Ovary (tissue), 10 donors: Measurements from ENCODE around the gene BOLA1. TPM values are rescaled to one million over a fixed set of nuclear protein-coding genes. Genes with fewer than 3 reads are reported as not detected.
A peak's percentile ranks its signal among the peaks of the same experiment; 100 is the strongest.
"Not testable (repeated sequence)": the region's sequence is repeated elsewhere in the genome, so short reads cannot be mapped to it uniquely, and the experiment has no call there.

Experiments used
- DNase-seq, 5 donors: peaks; one replicate each; pipeline ENCODE4 v3.0.0-alpha.2; 2019 to 2020
- H3K27ac ChIP-seq, 2 donors: fragments of 200-600 bp; one replicate each; pipeline versions ENCODE4 v1.5.1 to v1.8.0; 2019 to 2022
- H3K27me3 ChIP-seq: fragments of 200-600 bp; one replicate; pipeline ENCODE4 v1.8.0; 2022
- H3K36me3 ChIP-seq: fragments of 200-600 bp; sonication (generic); one replicate; pipeline ENCODE4 v1.5.1; 2019
- H3K4me1 ChIP-seq: one replicate; pipeline ENCODE4 v1.8.1; 2013; ENCODE audit warnings: mild to moderate bottlenecking, moderate library complexity; ENCODE audit not compliant: insufficient read depth
- H3K4me3 ChIP-seq: fragments of 200-600 bp; sonication (generic); one replicate; pipeline ENCODE4 v1.5.1; 2017
- H3K9me3 ChIP-seq, 2 donors: fragments of 200-600 bp in 1 of 2; sonication (generic) in 1 of 2; one replicate each; pipeline versions ENCODE4 v1.5.1 to v1.8.1; 2013 to 2019; ENCODE audit warnings: mild to moderate bottlenecking in 1 of 2, moderate library complexity in 1 of 2
- CTCF ChIP-seq, 3 donors: fragments of 450-650 bp in 2 of 3; fragments of 200-600 bp in 1 of 3; IDR thresholded peaks; one replicate each; pipeline versions ENCODE4 v1.5.1 to v1.8.0; 2016 to 2022; ENCODE audit warnings: antibody characterized with exemption in 3 of 3, mild to moderate bottlenecking in 1 of 3
- EP300 ChIP-seq: sonication (generic); formaldehyde crosslinking; IDR thresholded peaks from one replicate; pipeline ENCODE4 v1.6.1; 2017; ENCODE audit warnings: antibody characterized with exemption
- POLR2A ChIP-seq: fragments of 450-650 bp; IDR thresholded peaks from one replicate; pipeline ENCODE4 v1.6.1; 2017; ENCODE audit warnings: antibody characterized with exemption, mild to moderate bottlenecking, moderate library complexity
- WGBS, 3 donors: extraction: QIAGEN DNeasy Blood & Tissue Kit in 1 of 3; methylation state at CpG; one replicate each; pipeline versions ENCODE4 v1.1.5 to v1.1.7; 2013 to 2017; 5-methylcytosine and 5-hydroxymethylcytosine counted together
- intact Hi-C, 4 donors: fragments of 100-400 bp; cut with DNase I; formaldehyde crosslinking; loops; one replicate each; pipeline versions ENCODE4 v1.11.0 to v1.15.1; 2022 to 2023
- long read RNA-seq, 3 donors: library from polyadenylated mRNA in 2 of 3; unstranded in 2 of 3; transcript quantifications; one replicate each; pipeline ENCODE4 v2.0.0 and lab custom pipeline, GENCODE V29; 2021 to 2026
- polyA plus RNA-seq, 2 donors: library from polyadenylated mRNA; stranded (reverse); fragments of 200-250 nt in 1 of 2; fragments of 350-450 nt in 1 of 2; fragmentation: Illumina TruSeq in 1 of 2; extraction: RNeasy Lipid Tissue Mini Kit (QIAGEN cat#74804) in 1 of 2; gene quantifications; one replicate each; pipeline ENCODE4 v1.2.3, GENCODE V29; 2013 to 2014
- total RNA-seq, 7 donors: library from RNA; depleted of rRNA in 2 of 7; stranded (reverse); fragments of >200 nt in 2 of 7; fragmentation: NEBNext Ultra II Directional in 3 of 7; extraction: Animal tissue kit (Norgen Biotek cat#: 25700) in 3 of 7; gene quantifications; one replicate each; pipeline versions ENCODE4 v1.1.0 to v1.2.4, GENCODE V29; 2016 to 2023
- donor health status: DM: no; HTN: no; CAD: no; lungs with moderate emphysema.
- donor health status: DM: no; HTN: no; CAD: no.
- donor health status: Bipolar disorder and iron deficiency.
- donor health status: DM: yes; HTN: yes; CAD: no.
- donor health status: DM: no; HTN: no; CAD: no.
- donor health status: DM: yes; HTN: yes; CAD: no.

BOLA1 gene
- total RNA-seq: 10 to 100 TPM; 11.6 to 36.5 (median 16.1) TPM
- 10 to 100 TPM; 13.6 to 30.1 TPM for polyA plus RNA-seq
- long read RNA-seq, donor 1, partial matches to known transcripts: 0 of 10 reads
- long read RNA-seq, donor 1, other reads (novel, unspliced or antisense): 4 of 10 reads
- long read RNA-seq, donor 2, transcript BOLA1-202 (2 exons, 859 nt): major isoform, 7 of 8 reads
- long read RNA-seq, donor 2, partial matches to known transcripts: 0 of 8 reads
- long read RNA-seq, donor 2, other reads (novel, unspliced or antisense): 0 of 8 reads
- long read RNA-seq, donor 3, transcript BOLA1-202 (2 exons, 859 nt): major isoform, 10 of 13 reads
- long read RNA-seq, donor 3, partial matches to known transcripts: 0 of 13 reads
- long read RNA-seq, donor 3, other reads (novel, unspliced or antisense): 3 of 13 reads

GRCh38 chr1:149899460-149900284, at the start of gene BOLA1:
Gene BOLA1 (plus strand): TSS chr1:149899568. CDS start chr1:149900060, 492 bp downstream.
- H3K9me3 ChIP-seq: no peaks in the 10 kb centered on the region
- peak; percentile 92 to 95 (median 94) for DNase-seq
- peak within 1 kb of the TSS; percentile 46 for H3K4me3 ChIP-seq
- H3K27ac ChIP-seq: peak within 1 kb of the TSS; percentile 50 to 85
- TF ChIP-seq POLR2A: peak; percentile 91
- peak; percentile 16 for TF ChIP-seq EP300
- TF ChIP-seq CTCF (IDR thresholded peaks at IDR 0.05): peak in 2 of 3 donors; percentile 9 to 10
- intact Hi-C loops: loop anchor here in 1 of 4 donors (5.0 to 10.0 kb wide), 2 partner anchors 38 to 165 kb away; partner anchors contain the start of genes MTMR11 and VPS45
- no peaks in the 10 kb centered on the region for H3K27me3 ChIP-seq
- H3K4me1 ChIP-seq: peaks cover 2% of the 10 kb centered on the region
- WGBS, 3 donors: 3 to 8% (median 5%) methylated on average over 56 to 65 of the region's 65 CpGs
- H3K36me3 ChIP-seq: no peaks in the 10 kb centered on the region

- intact Hi-C loops: no loop called here
- H3K4me3 ChIP-seq: peak overlapping the region; percentile 39
- WGBS, 3 donors: 5 to 7% (median 6%) methylated on average over 9 of the region's 9 CpGs
- no peaks in the 10 kb centered on the region for H3K27me3 ChIP-seq
- H3K27ac ChIP-seq: no peak overlapping the region
- peaks cover 6% of the 10 kb centered on the region for H3K4me1 ChIP-seq
- peak in 1 of 5 donors; percentile 8 for DNase-seq
- H3K9me3 ChIP-seq: no peaks in the 10 kb centered on the region
- H3K36me3 ChIP-seq: no peaks in the 10 kb centered on the region
- TF ChIP-seq EP300 (no peak), POLR2A (no peak), CTCF (IDR thresholded peaks at IDR 0.05) (no peak)
Measured at GRCh38 chr1:149849947-149850360, 49.4 kb upstream of the BOLA1 start.

GRCh38 chr1:149850732-149851345, 48.5 kb upstream of the BOLA1 start:
- DNase-seq, H3K27ac ChIP-seq, H3K9me3 ChIP-seq, H3K4me3 ChIP-seq, intact Hi-C loops, H3K36me3 ChIP-seq, H3K4me1 ChIP-seq, H3K27me3 ChIP-seq: not testable (repeated sequence)
- WGBS, 3 donors: no CpG with 5 or more reads among the region's 62 CpGs

GRCh38 chr1:149851585-149852213, 47.7 kb upstream of the BOLA1 start:
- no CpG with 5 or more reads among the region's 53 CpGs for WGBS, 3 donors
- H3K27ac ChIP-seq, H3K4me1 ChIP-seq, H3K4me3 ChIP-seq, DNase-seq, H3K9me3 ChIP-seq, H3K36me3 ChIP-seq, H3K27me3 ChIP-seq, intact Hi-C loops: not testable (repeated sequence)

GRCh38 chr1:149852263-149852662, 47.1 kb upstream of the BOLA1 start:
- H3K36me3 ChIP-seq, DNase-seq, H3K27me3 ChIP-seq, H3K27ac ChIP-seq, H3K4me1 ChIP-seq, intact Hi-C loops, H3K9me3 ChIP-seq, H3K4me3 ChIP-seq: not testable (repeated sequence)
- no CpG with 5 or more reads among the region's 26 CpGs for WGBS, 3 donors

- WGBS, 3 donors: no CpG with 5 or more reads among the region's 15 CpGs
- H3K4me3 ChIP-seq, H3K4me1 ChIP-seq, H3K9me3 ChIP-seq, H3K27ac ChIP-seq, H3K27me3 ChIP-seq, H3K36me3 ChIP-seq, DNase-seq, intact Hi-C loops: not testable (repeated sequence)
Measured at GRCh38 chr1:149860271-149860670, 39.1 kb upstream of the BOLA1 start.

- H3K27ac ChIP-seq, DNase-seq, H3K4me3 ChIP-seq, H3K36me3 ChIP-seq, H3K27me3 ChIP-seq, H3K9me3 ChIP-seq, intact Hi-C loops, H3K4me1 ChIP-seq: not testable (repeated sequence)
- no CpG with 5 or more reads among the region's 55 CpGs for WGBS, 3 donors
Measured at GRCh38 chr1:149860684-149861496, 38.5 kb upstream of the BOLA1 start.

GRCh38 chr1:149861497-149862054, 37.8 kb upstream of the BOLA1 start:
- H3K9me3 ChIP-seq, H3K36me3 ChIP-seq, intact Hi-C loops, H3K27me3 ChIP-seq, H3K27ac ChIP-seq, H3K4me1 ChIP-seq, H3K4me3 ChIP-seq, DNase-seq: not testable (repeated sequence)
- WGBS, 3 donors: no CpG with 5 or more reads among the region's 32 CpGs
